ENCODE data around the gene CA10. TPM values are rescaled to one million over a fixed set of nuclear protein-coding genes. Genes with fewer than 3 reads are reported as not detected.

CA10 gene
- total RNA-seq, 2 experiments from 2014 or later = not detected

DNA sequence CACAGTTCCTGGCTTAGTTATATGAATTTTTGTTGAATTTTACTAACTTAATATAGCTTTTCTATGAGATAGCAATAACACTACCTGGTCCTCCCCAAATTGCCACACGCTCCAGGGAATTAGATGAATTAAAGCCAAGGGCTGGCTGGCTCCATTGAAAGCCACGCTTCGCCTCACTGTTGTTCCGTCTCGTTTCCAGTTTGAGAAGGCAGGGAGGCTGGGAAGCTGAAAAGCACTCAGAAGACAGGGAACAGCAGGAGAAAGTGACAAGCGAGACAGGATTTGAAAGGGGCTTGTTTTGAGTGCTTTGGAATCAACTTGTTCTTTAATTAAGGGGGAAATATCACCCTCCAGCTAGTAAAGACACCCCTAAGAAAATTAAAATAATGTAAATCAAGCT, 425.3 kb downstream of the CA10 start:
- intact Hi-C loops (cut with micrococcal nuclease) = no loop called here
- Mint-ChIP-seq H3K4me3 (no peak overlapping the region), H3K27me3 (ENCODE audit: low read depth) (peaks cover 12% of the 10 kb centered on the region), H3K27ac (no peak overlapping the region), H3K4me1 (ENCODE audit: low read depth) (no peaks in the 10 kb centered on the region), H3K36me3 (ENCODE audit: low read depth) (no peaks in the 10 kb centered on the region), H3K9me3 (no peaks in the 10 kb centered on the region)
- DNase-seq = no peak
- CTCF ChIA-PET = interaction anchor here (1.0 to 1.3 kb wide), 3 partner anchors 9 to 45 kb away, joined by 3 read pairs; no protein-coding TSS in a partner anchor

DNA sequence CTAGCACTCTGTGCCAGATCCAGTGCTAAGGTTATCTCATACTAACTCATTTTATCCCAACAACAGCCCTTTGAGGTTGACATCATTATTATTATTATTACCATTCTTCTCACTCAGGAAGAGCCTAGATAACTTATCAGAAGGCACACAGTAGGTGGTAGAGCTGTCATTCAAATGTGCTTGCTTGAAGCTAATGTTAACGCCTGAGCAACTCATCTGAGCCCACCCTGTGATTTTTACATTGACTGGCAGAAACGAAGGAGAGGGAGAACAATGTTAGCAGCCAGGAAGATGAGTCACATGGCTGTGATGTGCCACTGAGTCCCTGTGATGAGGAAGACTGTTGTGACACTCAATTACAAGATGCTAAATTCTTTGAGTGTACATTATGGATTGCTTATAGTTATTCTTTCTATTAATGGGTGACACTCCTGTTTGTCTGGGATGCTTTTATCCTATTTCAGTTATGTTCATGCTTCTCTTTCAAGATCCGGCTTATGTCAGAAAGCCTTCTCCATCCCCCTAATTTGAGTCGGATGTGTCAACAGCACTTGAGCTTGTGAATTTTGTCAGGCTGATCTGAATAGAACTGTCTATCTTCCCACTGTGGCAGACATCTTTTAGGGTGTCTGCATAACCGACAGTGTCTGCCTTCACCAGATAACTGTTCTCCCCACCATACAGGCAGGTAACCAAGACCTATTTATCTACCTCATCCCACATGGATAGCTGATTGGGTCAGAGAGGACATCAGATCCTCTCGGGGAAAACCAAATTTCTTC, 426.4 kb downstream of the CA10 start:
- intact Hi-C loops (cut with micrococcal nuclease) = no loop called here
- H3K27ac Mint-ChIP-seq = no peak overlapping the region
- no peak overlapping the region for H3K4me3 Mint-ChIP-seq

DNA sequence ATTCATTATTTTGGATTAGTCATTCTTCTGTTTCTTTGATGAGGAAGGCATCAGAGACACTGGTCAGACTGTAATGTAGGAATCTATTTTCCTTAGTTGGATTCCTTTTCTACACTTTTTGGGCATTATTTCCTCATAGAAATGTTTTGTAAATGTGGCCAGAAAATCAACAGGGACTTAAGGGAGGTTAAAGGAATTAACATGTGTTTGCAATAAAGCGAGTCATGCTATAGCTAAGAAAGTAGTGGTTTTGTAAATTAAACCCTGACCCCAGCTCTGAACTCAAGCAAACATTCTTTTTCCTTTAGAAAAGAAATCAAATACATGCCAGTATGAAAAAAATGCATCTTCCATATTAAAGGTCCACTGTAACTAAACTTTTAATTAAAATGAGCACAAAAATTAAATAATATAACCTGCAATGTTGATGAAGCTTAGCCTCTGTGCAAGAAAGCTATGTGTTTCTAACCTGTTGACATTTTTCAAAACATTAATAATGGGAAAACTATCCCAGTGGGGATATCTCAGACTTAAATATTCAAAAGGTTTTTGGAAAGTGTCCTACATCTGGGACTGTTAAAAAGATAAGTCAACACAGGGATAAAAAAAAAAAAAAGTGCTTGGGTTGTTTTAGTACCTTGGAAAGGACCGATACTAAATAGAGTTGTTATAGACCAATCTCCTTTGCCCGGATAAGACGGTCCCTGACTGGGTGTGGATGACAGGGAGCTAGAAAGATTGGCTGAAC, 428.0 kb downstream of the CA10 start:
- CTCF ChIA-PET = no interaction called here
- Mint-ChIP-seq H3K4me1 (ENCODE audit: low read depth) (no peaks in the 10 kb centered on the region), H3K27ac (no peak overlapping the region), H3K9me3 (no peaks in the 10 kb centered on the region), H3K27me3 (ENCODE audit: low read depth) (peaks cover 12% of the 10 kb centered on the region), H3K36me3 (ENCODE audit: low read depth) (no peaks in the 10 kb centered on the region), H3K4me3 (no peak overlapping the region)
- no peak for DNase-seq
- intact Hi-C loops (cut with micrococcal nuclease) = no loop called here

More for the DNA sequence above, 426.4 kb downstream of the CA10 start:
- Mint-ChIP-seq H3K36me3 (ENCODE audit: low read depth) (no peaks in the 10 kb centered on the region), H3K27me3 (ENCODE audit: low read depth) (peaks cover 12% of the 10 kb centered on the region), H3K9me3 (no peaks in the 10 kb centered on the region), H3K4me1 (ENCODE audit: low read depth) (no peaks in the 10 kb centered on the region)
- CTCF ChIA-PET = interaction anchor here (1.0 kb wide), 1 partner anchor 10 kb away, joined by 3 read pairs; no protein-coding TSS in a partner anchor
- DNase-seq = no peak

- intact Hi-C loops (cut with micrococcal nuclease) = no loop called here
- CTCF ChIA-PET = no interaction called here
These were observed 433.3 kb downstream of the CA10 start for GRCh38 chr17:51725185-51725584.

DNA sequence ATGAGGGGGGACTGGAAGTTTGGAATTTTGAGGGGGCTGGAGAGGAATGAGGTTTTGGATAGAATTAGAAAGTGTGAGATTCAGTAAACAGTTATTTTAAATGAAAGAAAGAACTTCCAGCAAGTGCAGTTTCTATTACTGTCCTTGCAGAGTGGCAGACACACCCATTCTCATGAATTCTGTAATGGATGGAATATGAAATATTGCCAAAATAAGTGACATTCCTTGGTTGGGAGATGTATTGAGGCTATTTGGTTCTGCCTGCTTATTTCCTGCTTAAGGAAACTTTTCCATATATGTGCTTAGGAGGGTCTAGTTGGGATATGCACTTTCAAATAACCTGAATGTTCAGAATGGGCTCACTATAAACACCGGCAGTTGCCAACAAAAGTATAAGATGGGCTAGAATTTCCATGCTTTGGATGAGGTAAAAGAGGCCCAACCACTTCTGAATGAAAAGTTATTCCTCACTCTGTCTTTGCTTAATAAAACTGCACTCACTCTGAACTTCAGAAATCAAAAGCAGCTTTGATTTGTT, 434.4 kb downstream of the CA10 start:
- no peak for DNase-seq
- H3K9me3 Mint-ChIP-seq = peaks cover 2% of the 10 kb centered on the region
- H3K36me3 Mint-ChIP-seq (ENCODE audit: low read depth) = no peaks in the 10 kb centered on the region
- H3K27ac Mint-ChIP-seq = no peak overlapping the region
- CTCF ChIA-PET = no interaction called here
- H3K4me1 Mint-ChIP-seq (ENCODE audit: low read depth) = no peaks in the 10 kb centered on the region
- H3K27me3 Mint-ChIP-seq (ENCODE audit: low read depth) = no peaks in the 10 kb centered on the region
- no peak overlapping the region for H3K4me3 Mint-ChIP-seq
- intact Hi-C loops (cut with micrococcal nuclease) = no loop called here

More at GRCh38 chr17:51725185-51725584, 433.3 kb downstream of the CA10 start:
- no peak overlapping the region for H3K4me3 Mint-ChIP-seq
- H3K4me1 Mint-ChIP-seq (ENCODE audit: low read depth) = no peaks in the 10 kb centered on the region
- H3K36me3 Mint-ChIP-seq (ENCODE audit: low read depth) = no peaks in the 10 kb centered on the region
- peaks cover 2% of the 10 kb centered on the region for H3K9me3 Mint-ChIP-seq
- H3K27me3 Mint-ChIP-seq (ENCODE audit: low read depth) = peaks cover 2% of the 10 kb centered on the region
- no peak overlapping the region for H3K27ac Mint-ChIP-seq
- no peak for DNase-seq

DNA sequence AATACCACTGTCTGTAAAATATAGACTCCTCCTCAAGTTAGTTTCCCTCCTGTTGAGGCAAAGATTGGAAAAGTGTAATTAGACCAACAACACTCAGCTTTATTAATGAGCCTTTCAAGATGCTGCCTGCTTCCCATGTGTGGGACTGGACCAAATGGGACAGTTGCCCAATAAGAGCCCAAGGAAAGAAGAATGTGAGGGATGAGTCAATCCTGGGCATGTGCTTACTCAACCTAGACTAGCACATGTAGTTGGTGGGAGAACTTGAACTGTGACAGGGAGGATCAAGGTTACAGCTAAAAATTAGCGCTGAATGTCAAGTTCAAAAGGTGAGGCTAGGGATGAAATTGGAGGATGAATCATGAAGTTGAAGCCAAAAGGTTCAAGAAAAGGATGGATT, 435.5 kb downstream of the CA10 start:
- Mint-ChIP-seq H3K36me3 (ENCODE audit: low read depth) (no peaks in the 10 kb centered on the region), H3K27me3 (ENCODE audit: low read depth) (no peaks in the 10 kb centered on the region), H3K9me3 (peaks cover 2% of the 10 kb centered on the region), H3K4me3 (no peak overlapping the region), H3K27ac (no peak overlapping the region), H3K4me1 (ENCODE audit: low read depth) (no peaks in the 10 kb centered on the region)
- CTCF ChIA-PET = no interaction called here
- no peak for DNase-seq
- intact Hi-C loops (cut with micrococcal nuclease) = no loop called here

DNA sequence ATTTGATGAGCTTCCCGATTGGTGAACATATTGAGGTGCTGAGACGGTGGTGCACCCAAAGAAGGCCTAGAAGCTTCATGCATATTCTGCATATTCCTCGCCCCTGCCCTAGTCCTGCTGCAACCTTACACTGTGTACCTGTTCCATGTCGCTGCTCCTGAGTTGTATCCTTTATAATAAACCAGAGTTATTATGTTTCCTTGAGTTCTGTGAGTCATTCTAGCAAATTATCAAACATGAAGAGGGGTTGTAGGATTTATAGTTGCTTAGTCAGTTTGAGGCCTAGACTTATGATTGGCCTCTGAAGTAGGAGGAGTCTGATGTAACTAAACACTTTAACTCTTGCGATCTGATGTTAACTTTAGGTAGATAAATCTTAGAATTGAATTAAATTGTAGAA, 436.8 kb downstream of the CA10 start:
- no peak overlapping the region for H3K4me3 Mint-ChIP-seq
- H3K36me3 Mint-ChIP-seq (ENCODE audit: low read depth) = no peaks in the 10 kb centered on the region
- intact Hi-C loops (cut with micrococcal nuclease) = no loop called here
- H3K27ac Mint-ChIP-seq = no peak overlapping the region
- peaks cover 2% of the 10 kb centered on the region for H3K9me3 Mint-ChIP-seq
- no peaks in the 10 kb centered on the region for H3K27me3 Mint-ChIP-seq (ENCODE audit: low read depth)
- no peaks in the 10 kb centered on the region for H3K4me1 Mint-ChIP-seq (ENCODE audit: low read depth)
- DNase-seq = no peak
- CTCF ChIA-PET = no interaction called here

- CTCF ChIA-PET = no interaction called here
- H3K27ac Mint-ChIP-seq = no peak overlapping the region
- no peak overlapping the region for H3K4me3 Mint-ChIP-seq
- intact Hi-C loops (cut with micrococcal nuclease) = no loop called here
- H3K27me3 Mint-ChIP-seq (ENCODE audit: low read depth) = no peaks in the 10 kb centered on the region
- DNase-seq = no peak
- H3K4me1 Mint-ChIP-seq (ENCODE audit: low read depth) = no peaks in the 10 kb centered on the region
- peaks cover 2% of the 10 kb centered on the region for H3K9me3 Mint-ChIP-seq
- no peaks in the 10 kb centered on the region for H3K36me3 Mint-ChIP-seq (ENCODE audit: low read depth)
These were observed 438.1 kb downstream of the CA10 start for GRCh38 chr17:51720439-51720838.

DNA sequence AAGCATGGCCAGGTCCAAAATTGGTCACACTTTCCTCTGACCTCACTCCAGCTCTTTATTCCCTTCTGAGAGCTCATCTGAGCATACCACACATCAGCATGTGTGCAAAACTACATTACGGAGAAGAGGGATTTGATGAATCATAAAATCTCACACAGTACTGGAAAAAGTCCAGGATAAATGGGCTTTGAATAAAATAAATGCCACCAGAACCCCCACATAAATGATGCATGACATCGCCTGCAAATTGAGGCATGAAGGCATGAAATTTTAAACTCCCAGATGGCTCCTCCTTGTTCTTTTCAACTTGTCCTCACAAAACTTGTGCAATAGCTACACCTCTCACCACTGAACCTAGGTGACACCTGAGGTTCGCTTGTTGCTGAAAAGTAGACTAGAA, 439.5 kb downstream of the CA10 start:
- no peak overlapping the region for H3K4me3 Mint-ChIP-seq
- CTCF ChIA-PET = no interaction called here

GRCh38 chr17:51711581-51711980, 446.9 kb downstream of the CA10 start:
- Mint-ChIP-seq H3K9me3 (no peaks in the 10 kb centered on the region), H3K36me3 (ENCODE audit: low read depth) (no peaks in the 10 kb centered on the region), H3K4me3 (no peak overlapping the region), H3K27me3 (ENCODE audit: low read depth) (peaks cover 6% of the 10 kb centered on the region), H3K4me1 (ENCODE audit: low read depth) (no peaks in the 10 kb centered on the region), H3K27ac (no peak overlapping the region)
- intact Hi-C loops (cut with micrococcal nuclease) = no loop called here
- CTCF ChIA-PET = no interaction called here
- DNase-seq = no peak

More for the DNA sequence above, 439.5 kb downstream of the CA10 start:
- no peak for DNase-seq
- peaks cover 2% of the 10 kb centered on the region for H3K9me3 Mint-ChIP-seq
- H3K36me3 Mint-ChIP-seq (ENCODE audit: low read depth) = no peaks in the 10 kb centered on the region
- H3K27me3 Mint-ChIP-seq (ENCODE audit: low read depth) = no peaks in the 10 kb centered on the region
- H3K27ac Mint-ChIP-seq = no peak overlapping the region
- H3K4me1 Mint-ChIP-seq (ENCODE audit: low read depth) = no peaks in the 10 kb centered on the region
- intact Hi-C loops (cut with micrococcal nuclease) = no loop called here

- H3K27ac Mint-ChIP-seq = no peak overlapping the region
- CTCF ChIA-PET = no interaction called here
These were observed 447.9 kb downstream of the CA10 start for GRCh38 chr17:51710634-51710979.

DNA sequence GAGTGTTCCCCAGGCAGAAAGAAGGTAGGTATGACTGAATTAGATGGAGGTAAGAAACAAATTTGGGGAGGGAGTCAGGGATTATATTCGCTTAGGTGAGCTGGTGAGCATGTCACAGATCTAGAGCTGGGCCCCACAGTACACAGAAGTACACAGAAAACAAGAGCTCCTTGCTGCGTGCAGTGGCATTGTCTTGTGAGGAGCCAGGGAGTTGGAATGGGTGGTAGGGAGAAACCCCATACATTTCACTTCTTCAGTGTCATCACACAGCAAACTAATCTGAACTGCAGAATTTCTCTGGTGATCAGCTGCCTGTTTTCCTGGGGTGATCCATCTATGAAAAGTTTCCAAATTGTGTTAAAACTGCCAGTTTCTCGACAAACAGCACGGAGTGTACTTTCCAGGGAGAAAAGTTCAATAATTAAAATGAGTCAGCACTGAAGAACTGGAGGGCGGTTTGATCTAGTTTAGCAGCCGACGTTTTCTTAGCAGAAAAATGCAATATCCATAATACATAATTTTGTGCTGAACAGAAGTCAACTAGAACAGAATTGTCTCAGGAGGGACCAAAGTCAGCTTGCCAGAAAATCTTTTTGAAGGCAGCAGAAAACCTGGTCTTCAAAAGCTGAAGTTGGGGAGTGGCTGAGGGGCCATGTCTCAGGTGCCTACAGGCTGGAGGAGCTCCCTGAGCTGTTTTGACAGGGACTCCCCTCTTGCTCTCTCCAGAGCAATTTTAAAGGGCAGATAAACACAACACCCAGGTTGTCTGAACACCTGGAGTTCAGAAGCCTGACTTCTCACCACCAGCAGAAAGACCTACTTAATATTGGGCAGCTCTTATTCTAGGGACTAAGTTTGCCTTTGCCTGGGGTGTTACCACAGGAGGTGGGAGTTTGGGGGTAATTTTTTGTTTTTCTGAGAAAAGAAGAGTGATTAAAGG, 448.6 kb downstream of the CA10 start:
- intact Hi-C loops (cut with micrococcal nuclease) = no loop called here
- Mint-ChIP-seq H3K9me3 (no peaks in the 10 kb centered on the region), H3K27me3 (ENCODE audit: low read depth) (peaks cover 6% of the 10 kb centered on the region), H3K4me3 (no peak overlapping the region), H3K27ac (no peak overlapping the region), H3K36me3 (ENCODE audit: low read depth) (no peaks in the 10 kb centered on the region), H3K4me1 (ENCODE audit: low read depth) (no peaks in the 10 kb centered on the region)
- no peak for DNase-seq
- CTCF ChIA-PET = interaction anchor here (1.0 kb wide), 1 partner anchor 174 kb away, joined by 3 read pairs; no protein-coding TSS in a partner anchor

More at GRCh38 chr17:51710634-51710979, 447.9 kb downstream of the CA10 start:
- Mint-ChIP-seq H3K9me3 (no peaks in the 10 kb centered on the region), H3K27me3 (ENCODE audit: low read depth) (peaks cover 6% of the 10 kb centered on the region), H3K4me3 (no peak overlapping the region), H3K4me1 (ENCODE audit: low read depth) (no peaks in the 10 kb centered on the region), H3K36me3 (ENCODE audit: low read depth) (no peaks in the 10 kb centered on the region)
- DNase-seq = no peak
- intact Hi-C loops (cut with micrococcal nuclease) = no loop called here

Data from activated naive CD4-positive, alpha-beta T cell treated with anti-CD3 and anti-CD28 coated beads for 36 hours (primary cell).